GM19239 (cell line): ENCODE data around the gene CSMD2.

ENCODE experiments used
- DNase-seq: peaks from one replicate; pipeline ENCODE4 v3.0.0; 2011; ENCODE audit warnings: low spot score; ENCODE audit not compliant: insufficient read length
- FAIRE-seq: peaks from 2 replicates; lab custom pipeline; 2011; peaks lifted over from hg19 to GRCh38; lab: Jason Lieb, UNC

CSMD2 gene

DNA sequence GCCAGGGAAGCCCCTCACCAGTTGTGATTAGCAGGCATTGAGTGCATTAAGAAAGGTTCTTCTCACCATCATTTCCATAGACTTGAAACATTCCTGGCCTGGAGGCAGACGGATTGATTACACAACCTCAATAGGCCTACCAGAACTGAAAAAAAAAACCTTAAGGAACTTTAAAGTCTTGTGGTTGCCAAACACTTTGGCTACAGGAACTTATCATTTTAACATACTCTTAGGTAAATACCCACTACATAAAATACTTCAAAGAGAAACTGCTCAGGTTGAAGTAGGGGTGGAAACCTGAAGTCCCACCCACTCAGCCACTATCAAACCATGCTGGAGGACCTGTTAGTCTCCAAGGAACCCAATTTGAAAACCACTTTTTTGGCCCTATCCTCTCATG lies 323.5 kb downstream of the CSMD2 start:
- FAIRE-seq: no peak

DNA sequence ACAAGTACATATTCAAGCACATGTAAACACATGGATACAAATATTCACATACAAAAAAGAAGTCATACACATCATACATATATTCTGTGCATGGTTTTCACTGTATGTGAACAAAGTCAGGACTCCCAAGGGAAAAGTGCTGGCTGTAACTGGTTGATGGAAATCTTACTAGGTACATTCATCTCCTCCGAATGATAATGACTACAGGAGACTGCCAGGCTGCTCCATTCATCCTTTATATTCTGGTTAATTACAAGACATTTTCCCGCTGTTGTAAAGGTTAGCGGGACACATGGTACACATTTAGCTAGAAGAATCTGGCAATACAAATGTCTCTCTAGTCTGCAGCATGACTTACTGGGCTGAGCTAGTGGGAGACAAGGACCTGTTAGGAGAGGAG lies 327.4 kb downstream of the CSMD2 start:
- FAIRE-seq (no peak), DNase-seq (no peak)

More for the DNA sequence above, 323.5 kb downstream of the CSMD2 start:
- no peak for DNase-seq

DNA sequence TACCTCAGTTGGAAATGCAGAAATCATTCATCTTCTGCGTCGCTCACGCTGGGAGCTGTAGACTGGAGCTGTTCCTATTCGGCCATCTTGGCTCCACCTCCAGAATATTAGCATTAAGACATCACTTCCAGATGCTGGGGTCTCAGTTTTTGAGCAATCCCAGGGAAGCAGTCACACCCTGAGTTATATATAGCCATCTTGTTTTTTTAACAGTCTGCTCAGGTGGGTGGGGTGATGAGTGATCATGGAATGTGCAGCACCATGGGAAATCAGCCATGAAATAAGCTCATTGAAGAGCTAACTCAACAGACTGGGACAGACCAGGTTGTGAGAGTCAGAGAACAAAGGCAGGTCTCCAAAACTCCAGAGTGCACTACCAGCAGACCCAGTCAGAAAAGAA lies 328.1 kb downstream of the CSMD2 start:
- DNase-seq (no peak), FAIRE-seq (no peak)

DNA sequence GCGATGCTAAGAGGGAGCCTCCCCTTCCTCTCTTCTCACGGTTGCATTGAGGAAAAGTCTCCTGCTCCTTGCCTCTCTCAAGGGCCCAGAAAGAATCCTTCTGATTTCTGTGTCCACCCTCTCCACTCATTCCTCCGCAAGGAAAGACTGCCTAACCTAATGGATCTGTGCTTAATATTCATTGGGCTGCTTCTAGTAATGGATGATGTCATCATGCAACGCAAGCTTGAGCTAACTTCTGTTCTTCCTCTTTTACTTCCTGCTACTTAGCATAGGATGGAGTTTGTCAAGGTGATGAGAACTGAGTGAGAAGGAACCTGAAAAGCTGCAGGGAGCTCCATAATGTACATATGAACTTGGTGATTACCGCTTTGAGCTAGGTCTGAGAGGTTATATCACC lies 336.4 kb downstream of the CSMD2 start:
- no peak for DNase-seq
- FAIRE-seq: no peak

DNA sequence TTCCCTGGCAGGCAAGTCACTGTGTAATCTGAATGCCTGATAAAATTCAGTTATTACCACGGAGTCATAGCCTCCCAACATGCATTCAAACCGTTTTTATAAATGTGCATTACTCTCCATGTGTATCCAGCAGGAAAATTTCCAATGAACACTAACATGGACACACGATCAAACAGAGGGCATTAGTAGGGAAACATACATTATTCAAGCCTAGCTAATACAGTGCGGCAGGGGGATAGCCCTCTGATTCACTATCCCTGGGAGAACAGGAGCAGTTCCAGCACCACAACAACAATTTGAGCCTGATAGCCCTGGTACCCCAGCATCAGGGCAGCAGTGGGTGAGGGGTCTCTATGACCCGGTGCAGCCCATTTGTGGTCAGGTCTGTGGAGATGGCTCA lies 337.0 kb downstream of the CSMD2 start:
- no peak for DNase-seq
- no peak for FAIRE-seq

DNA sequence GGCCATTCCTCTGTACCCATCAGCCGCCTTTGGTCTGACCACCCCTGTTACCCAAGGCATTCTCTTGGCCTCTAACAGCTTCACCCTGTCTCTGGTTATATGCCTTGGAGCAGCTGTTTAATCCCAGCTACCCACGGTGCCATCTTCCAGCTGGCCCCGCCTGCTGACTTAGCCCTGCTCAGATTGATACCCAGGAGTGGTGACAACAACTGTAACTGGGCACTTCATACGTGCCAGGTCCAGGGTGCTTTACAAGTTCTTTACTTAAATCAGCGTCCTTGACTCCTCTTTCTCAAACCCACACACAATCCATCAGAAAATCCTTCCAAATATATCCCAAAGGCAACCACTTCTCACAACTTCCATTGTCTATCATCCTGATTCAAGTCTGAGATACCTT lies 338.3 kb downstream of the CSMD2 start:
- DNase-seq: no peak
- FAIRE-seq: no peak

DNA sequence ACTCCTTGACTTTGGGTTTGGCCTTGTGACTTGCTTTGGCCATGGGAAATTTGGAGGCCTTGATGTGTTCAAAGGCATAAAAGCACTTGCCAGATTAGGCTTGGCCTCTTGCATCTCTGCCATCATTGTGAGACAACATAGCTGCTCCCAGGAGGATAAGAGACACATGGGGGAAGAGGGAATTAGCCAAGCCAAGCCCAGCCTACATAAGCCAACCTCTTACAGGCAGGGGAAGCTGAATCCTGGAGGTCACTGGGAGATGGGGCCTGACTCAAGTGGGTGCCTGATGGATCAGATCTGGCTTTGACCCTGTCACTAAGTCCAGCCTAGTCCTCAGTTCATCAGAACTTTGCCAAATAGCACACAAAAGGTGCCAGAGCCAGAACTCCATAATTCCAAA lies 338.7 kb downstream of the CSMD2 start:
- FAIRE-seq (no peak), DNase-seq (no peak)

DNA sequence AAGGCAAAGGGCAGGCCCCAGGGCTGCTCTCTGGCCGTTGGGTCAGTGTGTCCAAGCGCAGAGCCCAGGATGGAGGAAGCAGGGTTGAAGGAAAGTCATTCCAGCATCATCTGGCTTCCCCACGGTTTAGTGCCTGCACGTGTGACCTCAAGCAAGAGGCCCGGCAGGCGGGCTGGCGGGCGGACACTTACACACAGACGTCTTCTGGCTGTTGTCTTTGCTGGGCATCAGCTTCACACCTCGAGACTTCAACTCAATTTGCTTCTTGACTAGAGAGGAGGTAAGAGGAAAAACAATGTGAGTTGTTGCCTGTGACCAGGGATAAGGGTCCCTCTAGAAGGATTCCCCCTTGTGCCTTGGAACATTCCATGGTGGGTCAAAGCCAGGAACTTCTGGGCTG lies 339.5 kb downstream of the CSMD2 start:
- no peak for FAIRE-seq
- no peak for DNase-seq

DNA sequence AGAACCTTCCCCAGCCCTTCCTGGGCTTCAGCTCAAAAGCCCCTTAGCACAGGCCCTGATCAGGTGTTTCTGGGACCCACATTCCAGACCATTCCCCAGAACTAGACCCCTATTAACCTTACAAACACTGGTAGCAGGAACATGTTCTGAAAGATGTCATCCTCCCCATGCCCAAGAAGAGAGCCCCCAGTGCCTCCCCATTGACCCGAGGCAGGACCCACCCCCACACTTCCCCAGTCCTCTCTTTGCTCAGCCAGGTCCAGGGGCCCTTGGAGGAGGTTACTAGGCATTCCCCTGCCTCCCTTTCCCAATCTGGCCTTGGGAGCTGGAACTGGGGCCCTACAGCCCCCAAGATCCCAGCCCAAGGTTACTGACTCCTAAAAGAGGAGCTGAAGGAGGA lies 340.1 kb downstream of the CSMD2 start:
- DNase-seq (no peak), FAIRE-seq (no peak)

DNA sequence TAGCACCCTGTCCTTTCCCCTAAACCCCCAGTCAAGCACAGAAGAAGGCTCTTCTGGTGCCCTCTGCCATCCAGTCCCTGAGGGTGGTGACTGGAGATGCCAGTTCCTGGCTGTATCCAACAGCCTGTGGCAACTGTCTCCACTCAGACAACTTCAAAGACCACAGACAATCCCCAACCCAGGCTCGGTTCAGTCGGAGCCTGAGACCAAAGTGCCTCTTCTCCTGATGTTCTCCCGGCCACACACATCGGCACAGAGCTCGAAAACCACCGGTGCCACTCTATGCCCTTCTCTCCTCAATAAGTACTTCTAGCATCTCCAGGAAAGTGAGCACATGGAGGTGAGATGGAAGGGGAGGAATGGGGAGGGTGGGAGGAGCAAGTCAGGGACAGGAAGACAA lies 340.7 kb downstream of the CSMD2 start:
- DNase-seq: no peak
- no peak for FAIRE-seq

DNA sequence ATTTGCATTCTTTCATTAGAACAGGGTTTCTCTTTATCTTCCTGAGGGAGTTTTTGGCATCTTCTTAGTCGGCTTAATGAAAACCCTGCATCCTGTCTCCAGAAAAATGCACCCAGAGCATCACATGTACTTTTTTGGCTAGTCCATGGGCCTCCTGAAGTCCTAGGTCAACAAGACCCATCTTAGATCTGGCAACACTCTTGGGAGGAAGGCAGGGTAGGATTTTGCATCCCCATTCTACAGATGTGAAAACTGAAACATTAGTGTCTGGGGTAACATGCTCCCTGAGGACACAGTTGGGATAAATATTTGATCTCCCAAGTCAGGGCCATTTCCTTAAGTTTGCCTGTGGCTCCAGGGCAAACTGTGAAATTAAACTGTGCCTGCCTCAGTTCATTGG lies 341.2 kb downstream of the CSMD2 start:
- FAIRE-seq (no peak), DNase-seq (no peak)

DNA sequence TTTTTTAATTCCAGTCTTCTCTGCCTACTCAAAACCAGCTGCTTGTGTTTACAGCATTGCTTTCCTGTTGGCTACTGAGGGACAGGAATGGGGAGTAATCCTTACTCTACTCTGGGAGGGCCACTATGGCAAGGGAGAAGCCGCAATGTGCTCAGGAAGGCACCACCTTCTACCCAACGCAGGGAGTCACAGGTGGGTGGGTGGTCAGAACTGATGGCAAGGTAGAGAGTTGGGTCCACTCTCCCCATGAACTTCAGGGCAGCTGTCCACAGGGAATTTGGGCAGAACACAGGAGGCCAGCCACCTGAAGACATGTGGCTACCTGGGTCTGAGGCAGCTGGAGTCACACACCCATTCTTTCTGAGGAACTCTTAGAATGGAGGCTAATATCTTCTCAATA lies 341.6 kb downstream of the CSMD2 start:
- FAIRE-seq: no peak
- DNase-seq: no peak

DNA sequence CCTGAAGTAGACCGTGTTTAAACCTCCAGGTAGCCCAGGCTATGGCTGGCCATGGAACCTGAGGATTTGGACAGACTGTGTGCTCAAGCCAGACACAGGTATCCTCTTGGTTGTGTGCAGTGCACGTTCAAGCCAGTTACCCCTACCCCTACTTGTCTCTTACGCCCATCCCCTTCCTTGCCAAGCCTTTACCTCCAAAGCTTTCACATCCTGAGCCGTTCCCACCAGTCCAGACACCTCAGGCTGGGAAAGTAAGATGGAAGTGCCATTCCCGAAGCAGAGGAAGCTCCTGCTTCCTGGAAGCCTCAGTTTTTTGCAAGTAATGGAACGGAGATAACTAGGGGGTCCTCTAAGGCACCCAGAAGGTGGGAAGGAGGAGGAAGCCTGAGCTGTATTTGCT lies 342.6 kb downstream of the CSMD2 start:
- DNase-seq (no peak), FAIRE-seq (no peak)

DNA sequence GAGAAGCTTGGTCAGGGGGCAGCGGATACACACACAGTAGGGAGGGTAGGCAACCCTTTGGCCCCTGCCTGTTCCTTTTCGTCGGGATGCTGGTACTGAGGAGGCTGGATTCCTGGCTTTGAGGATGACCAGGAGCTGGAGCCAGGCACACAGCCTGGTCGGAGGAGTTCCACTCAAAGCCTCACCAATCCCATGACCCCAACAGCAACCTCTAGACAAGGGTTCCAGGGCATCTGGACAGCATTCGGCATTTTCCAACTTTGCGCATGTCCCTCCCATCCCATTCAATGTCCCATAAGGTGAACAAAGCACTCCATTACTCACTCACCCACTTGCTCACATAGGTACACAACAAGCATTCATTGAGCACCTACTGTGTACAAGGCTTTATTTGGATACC lies 343.7 kb downstream of the CSMD2 start:
- no peak for DNase-seq
- FAIRE-seq: no peak

DNA sequence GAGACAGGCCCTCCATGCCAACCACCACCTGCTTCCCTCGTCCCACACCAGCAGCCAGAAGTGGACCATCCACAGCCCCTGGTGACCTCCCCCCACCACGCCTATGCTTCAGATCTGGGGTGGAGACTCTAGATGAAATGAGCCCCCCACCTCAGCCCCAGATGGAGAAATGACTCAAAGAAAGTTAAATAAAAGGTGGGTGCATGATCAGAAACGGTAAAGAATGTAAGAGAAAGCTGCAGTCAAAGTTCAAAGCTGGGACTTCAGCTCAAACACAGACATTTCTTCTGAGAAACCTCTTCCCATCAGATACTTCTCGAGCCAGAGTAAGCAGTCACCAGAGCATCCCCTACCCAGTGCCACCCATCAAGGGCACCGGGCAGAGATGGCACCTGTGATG lies 344.2 kb downstream of the CSMD2 start:
- DNase-seq (no peak), FAIRE-seq (no peak)

DNA sequence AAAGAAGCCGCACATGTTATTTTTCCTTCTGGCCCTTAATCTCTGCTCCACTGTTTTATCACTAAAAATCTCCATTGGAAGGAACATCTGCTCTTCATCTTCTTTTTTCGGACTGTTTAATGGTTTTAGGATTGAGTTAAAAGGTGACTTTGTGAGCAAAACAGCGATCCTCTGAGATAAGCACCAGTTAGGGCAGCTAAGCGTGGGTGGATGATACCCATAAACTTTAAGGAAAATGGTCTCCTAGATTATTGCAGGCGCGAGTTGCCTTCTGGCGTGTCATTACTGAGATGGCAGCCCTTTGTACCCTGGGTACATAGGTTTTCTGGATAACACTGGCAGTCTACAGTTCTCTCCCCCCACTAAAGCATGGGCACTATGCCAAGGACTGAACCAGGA lies 345.1 kb downstream of the CSMD2 start:
- DNase-seq (no peak), FAIRE-seq (no peak)

DNA sequence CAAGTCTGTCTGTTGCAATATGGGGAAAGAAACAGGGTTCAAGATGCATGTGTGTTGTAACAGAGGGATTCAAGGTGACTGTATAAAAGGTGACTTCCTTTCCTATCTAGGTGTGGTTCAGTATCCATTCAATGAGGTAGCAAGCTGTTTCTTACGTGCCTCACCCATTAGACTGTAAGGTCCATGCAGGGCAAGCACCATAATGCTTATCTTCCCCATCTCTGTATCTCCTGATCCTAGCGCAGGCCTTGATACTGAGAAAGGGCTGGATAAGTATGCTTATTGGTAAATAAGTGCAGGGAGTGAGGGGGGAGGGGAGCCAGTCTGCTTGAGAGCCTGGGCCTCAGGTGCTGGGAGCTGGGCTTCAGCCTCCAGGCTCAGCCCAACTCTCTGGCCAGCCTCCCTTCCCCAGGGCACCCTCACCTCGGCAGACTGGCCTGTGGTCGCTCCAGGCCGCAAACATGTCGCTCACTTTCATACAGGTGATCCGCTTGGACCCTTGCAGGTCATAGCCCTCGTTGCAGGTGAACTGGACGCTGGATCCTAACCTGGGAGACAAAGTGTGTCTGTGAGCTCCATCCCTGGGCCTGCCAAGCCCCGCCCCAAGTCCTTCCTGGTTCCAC lies 345.6 kb downstream of the CSMD2 start:
- DNase-seq: no peak
- no peak for FAIRE-seq

DNA sequence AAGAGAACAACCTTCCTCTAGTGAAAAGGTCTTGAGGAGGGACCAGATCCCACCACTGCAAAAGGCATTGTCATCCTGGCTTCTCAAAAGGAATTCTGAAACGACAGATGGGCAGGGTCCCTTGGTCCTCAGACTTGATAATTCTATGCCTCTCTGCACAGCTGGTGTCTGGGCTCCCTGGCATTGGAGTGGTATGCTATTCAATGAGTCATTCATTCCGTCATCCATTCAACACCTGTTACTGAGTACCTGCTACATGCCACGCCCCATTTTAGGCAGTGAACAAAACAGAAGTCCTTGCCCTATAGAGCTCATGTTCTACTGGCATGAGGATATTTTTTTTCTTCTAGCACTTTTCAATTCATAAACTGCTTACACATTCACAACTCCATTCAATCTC lies 347.0 kb downstream of the CSMD2 start:
- no peak for DNase-seq
- FAIRE-seq: no peak

DNA sequence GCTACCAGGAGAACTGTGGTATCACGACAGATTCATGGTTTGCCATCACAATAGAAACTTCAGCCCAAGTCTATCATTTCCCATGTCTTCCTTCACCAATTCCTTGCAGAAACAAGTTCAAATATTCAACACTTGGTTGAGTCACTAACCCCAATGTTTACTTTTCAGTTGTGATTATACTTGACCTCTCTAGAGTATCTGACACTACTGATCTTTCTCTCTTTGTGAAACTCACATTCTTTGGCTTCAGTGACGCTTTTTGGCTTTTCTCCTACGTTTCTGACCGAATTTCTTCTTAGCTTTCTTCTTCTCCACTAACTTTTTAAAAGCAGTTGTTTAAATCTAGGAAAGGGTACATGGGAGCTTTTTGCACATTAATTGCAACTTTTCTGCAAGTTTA lies 350.0 kb downstream of the CSMD2 start:
- no peak for FAIRE-seq
- no peak for DNase-seq

DNA sequence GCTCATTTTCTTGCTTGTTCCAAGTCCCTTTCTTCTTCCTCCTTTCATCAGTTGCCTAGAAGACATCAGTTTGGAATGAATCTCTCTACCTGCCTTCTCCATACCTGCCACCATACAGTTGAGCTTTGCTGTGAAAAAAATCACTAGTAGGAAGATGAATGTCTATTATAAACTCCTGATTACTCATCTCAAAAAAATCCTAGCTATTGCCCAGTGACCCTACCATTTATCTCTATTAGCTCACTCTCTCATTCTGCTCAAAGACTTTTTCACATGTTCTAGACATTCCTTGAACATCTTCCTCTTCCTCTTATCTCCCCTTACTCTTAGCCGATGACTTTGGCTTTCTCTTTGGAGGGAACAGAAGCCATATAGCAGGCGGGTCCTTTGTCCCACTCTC lies 350.9 kb downstream of the CSMD2 start:
- no peak for FAIRE-seq

DNA sequence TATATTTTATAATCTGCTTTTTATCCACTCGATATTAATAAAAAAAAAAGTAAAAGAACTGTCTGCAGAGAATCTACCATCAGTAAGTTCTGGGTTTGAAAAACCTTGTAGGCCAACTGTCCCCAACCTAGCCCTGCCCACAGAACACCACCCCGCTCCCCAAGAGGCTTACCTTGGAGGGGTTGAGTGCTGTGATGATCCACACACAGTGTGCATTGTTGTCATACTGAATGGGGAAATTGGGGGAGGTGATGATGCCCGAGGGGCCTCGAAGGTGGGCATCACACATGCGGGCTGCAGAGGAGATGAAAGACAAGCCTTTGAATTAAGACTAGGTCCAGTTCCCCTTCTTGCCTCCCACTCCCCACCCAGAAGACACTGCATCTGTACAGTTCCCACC lies 354.5 kb downstream of the CSMD2 start:
- no peak for FAIRE-seq

More for the DNA sequence above, 350.9 kb downstream of the CSMD2 start:
- DNase-seq: no peak

DNA sequence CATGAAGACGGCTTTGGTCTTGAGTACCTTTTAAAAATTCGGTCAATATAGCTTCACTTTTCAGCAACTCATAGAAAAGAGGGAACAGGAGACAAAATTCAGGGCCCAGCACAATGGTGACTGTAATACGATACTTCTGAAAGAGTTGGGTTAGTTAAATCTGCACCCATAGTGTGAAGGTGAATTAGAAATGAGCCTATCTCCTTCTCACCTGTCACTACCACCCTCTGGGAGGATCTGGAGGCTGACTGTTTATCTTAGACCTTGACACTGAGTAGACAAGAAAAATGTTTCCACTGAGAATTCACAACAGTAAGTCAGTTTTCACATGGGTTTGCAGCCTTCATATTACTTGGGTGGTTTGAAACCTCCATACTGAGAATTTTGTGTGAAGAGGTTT lies 359.0 kb downstream of the CSMD2 start:
- DNase-seq (no peak), FAIRE-seq (no peak)

More for the DNA sequence above, 354.5 kb downstream of the CSMD2 start:
- no peak for DNase-seq

DNA sequence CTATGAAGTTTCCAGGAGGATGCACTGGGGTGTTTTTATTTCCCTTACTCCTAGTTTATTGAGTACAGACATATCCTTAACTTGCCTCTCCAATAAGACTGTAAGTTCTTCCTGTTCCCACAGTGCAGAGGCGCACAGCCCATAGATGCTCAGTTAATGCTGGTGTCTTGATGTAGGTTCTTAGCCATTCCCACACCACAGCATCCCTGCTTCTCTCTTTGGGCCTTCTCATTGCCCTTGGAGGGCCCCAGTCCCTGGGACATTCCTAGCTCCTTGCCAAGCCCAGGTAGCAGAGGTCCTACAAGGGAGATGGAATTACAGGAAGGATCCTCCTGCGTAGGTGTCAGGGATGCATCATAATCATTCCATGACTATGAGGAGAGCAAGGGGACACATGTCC lies 362.8 kb downstream of the CSMD2 start:
- no peak for DNase-seq
- no peak for FAIRE-seq
